ENCODE results near the gene SATL1. TPM values are rescaled to one million over a fixed set of nuclear protein-coding genes. Genes with fewer than 3 reads are reported as not detected.

Gene SATL1
- total RNA-seq, 2 experiments from 2014 or later = not detected

DNA sequence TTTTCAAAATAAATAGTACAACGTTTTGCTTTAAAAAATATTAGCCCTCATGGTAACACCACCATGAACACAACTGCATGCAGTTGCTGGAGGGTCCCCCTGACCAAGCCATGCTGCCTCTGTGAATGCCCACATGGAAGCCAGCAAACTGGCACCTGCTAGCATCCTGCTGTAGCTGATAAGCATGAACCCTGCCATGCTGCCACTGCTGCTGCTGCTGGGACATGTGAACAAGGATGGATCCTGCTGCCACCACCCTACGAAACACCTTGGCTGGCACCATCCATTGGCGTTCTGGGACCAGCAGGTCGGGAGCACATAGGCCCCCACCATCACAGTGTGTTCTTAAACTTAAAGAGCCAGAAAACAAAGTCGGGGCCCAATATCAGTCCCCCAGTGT is 83.9 kb downstream of the SATL1 start:
- no peak for DNase-seq
- no peaks in the 10 kb centered on the region for H3K4me1 Mint-ChIP-seq (ENCODE audit: low read depth)
- H3K36me3 Mint-ChIP-seq = no peaks in the 10 kb centered on the region
- intact Hi-C loops (cut with micrococcal nuclease) = no loop called here
- H3K4me3 Mint-ChIP-seq = no peak overlapping the region
- no peaks in the 10 kb centered on the region for H3K27me3 Mint-ChIP-seq
- ChIA-PET CTCF (no interaction called here), POLR2A (no interaction called here)
- H3K27ac Mint-ChIP-seq = no peak overlapping the region
- no peaks in the 10 kb centered on the region for H3K9me3 Mint-ChIP-seq

DNA sequence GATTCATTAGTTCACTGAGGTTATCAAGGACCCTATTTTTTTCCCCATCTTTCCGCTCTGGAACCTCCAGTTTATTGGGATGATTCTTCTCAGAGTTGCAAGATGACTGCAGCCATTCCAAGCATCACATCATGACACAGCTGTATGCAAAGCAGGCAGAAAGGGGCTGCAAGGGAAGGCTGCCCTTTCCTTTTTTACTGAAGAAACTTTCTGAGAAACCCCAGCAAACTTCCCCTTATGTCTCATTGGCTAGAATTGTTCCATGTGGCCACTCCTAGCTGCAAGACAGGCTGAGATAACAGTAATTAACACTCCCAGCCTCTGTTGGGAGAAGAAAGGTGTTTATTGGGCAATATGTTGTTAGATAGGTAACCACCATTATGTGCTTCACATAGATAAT is 102.6 kb downstream of the SATL1 start:
- POLR2A ChIA-PET = no interaction called here
- CTCF ChIA-PET = no interaction called here
- Mint-ChIP-seq H3K4me1 (ENCODE audit: low read depth) (no peaks in the 10 kb centered on the region), H3K36me3 (no peaks in the 10 kb centered on the region), H3K27ac (no peak overlapping the region), H3K9me3 (no peaks in the 10 kb centered on the region), H3K4me3 (no peak overlapping the region), H3K27me3 (no peaks in the 10 kb centered on the region)
- intact Hi-C loops (cut with micrococcal nuclease) = no loop called here
- no peak for DNase-seq

DNA sequence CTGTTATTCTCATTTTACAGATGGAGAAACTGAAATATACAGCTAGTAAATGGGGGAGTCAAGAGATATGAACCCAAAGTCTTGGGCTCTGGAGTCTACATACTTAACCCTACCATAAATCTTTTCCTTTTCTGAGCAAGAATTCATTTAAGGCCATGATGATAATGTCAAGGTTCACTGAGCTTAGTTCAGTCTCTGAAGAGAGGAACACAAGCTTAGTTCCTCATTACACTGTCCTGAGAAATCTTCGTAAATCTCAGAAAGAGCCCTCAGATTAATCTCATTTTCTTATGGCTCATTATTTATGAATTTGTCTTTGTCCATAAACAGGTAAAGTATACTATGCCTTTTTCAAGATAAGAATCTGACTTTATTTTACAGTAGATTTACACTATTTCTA is 104.2 kb downstream of the SATL1 start:
- no peak for DNase-seq
- Mint-ChIP-seq H3K27me3 (no peaks in the 10 kb centered on the region), H3K27ac (no peak overlapping the region), H3K4me1 (ENCODE audit: low read depth) (no peaks in the 10 kb centered on the region), H3K9me3 (no peaks in the 10 kb centered on the region), H3K4me3 (no peak overlapping the region), H3K36me3 (no peaks in the 10 kb centered on the region)
- CTCF ChIA-PET = no interaction called here
- POLR2A ChIA-PET = no interaction called here
- intact Hi-C loops (cut with micrococcal nuclease) = no loop called here

DNA sequence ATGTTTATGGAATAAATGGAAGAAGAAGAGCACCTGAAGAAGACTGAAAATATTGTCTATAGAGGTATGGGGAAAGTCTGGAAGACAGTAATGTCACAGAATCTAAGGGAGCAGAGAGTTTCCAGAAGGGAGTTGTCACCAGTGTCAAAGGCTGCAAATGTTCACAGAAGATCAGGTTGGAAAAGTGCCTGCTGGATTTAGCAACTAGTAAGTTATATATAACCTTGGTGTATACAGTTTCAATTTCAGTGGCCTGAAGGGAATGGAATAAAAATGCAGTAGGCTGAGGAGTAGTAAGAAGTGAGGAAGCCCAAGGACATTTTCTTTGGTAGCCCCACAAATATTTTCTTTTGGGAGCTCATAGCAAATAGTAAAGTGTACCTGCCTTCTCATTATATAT is 107.2 kb downstream of the SATL1 start:
- ChIA-PET POLR2A (no interaction called here), CTCF (no interaction called here)
- Mint-ChIP-seq H3K4me1 (ENCODE audit: low read depth) (no peaks in the 10 kb centered on the region), H3K27ac (no peak overlapping the region), H3K27me3 (no peaks in the 10 kb centered on the region), H3K36me3 (no peaks in the 10 kb centered on the region), H3K4me3 (no peak overlapping the region), H3K9me3 (no peaks in the 10 kb centered on the region)
- no peak for DNase-seq
- intact Hi-C loops (cut with micrococcal nuclease) = no loop called here

GRCh38 chrX:85115252-85115651 is 128.3 kb downstream of the SATL1 start:
- H3K9me3 Mint-ChIP-seq = no peaks in the 10 kb centered on the region
- H3K27ac Mint-ChIP-seq = no peak overlapping the region
- H3K36me3 Mint-ChIP-seq = no peaks in the 10 kb centered on the region
- DNase-seq = no peak
- ChIA-PET POLR2A (no interaction called here), CTCF (no interaction called here)
- peaks cover 1% of the 10 kb centered on the region for H3K27me3 Mint-ChIP-seq
- intact Hi-C loops (cut with micrococcal nuclease) = no loop called here
- H3K4me3 Mint-ChIP-seq = no peak overlapping the region
- no peaks in the 10 kb centered on the region for H3K4me1 Mint-ChIP-seq (ENCODE audit: low read depth)

GRCh38 chrX:85114776-85115175 is 128.8 kb downstream of the SATL1 start:
- H3K4me1 Mint-ChIP-seq (ENCODE audit: low read depth) = no peaks in the 10 kb centered on the region
- no peaks in the 10 kb centered on the region for H3K36me3 Mint-ChIP-seq
- no peak overlapping the region for H3K4me3 Mint-ChIP-seq
- intact Hi-C loops (cut with micrococcal nuclease) = no loop called here
- ChIA-PET CTCF (no interaction called here), POLR2A (no interaction called here)
- H3K27ac Mint-ChIP-seq = no peak overlapping the region
- H3K27me3 Mint-ChIP-seq = peaks cover 1% of the 10 kb centered on the region
- H3K9me3 Mint-ChIP-seq = no peaks in the 10 kb centered on the region
- no peak for DNase-seq

GRCh38 chrX:85114171-85114570 is 129.4 kb downstream of the SATL1 start:
- Mint-ChIP-seq H3K27ac (no peak overlapping the region), H3K27me3 (peaks cover 1% of the 10 kb centered on the region), H3K36me3 (no peaks in the 10 kb centered on the region), H3K9me3 (no peaks in the 10 kb centered on the region), H3K4me1 (ENCODE audit: low read depth) (no peaks in the 10 kb centered on the region), H3K4me3 (no peak overlapping the region)
- DNase-seq = no peak
- intact Hi-C loops (cut with micrococcal nuclease) = no loop called here
- POLR2A ChIA-PET = no interaction called here
- CTCF ChIA-PET = no interaction called here

- no peaks in the 10 kb centered on the region for H3K36me3 Mint-ChIP-seq
- intact Hi-C loops (cut with micrococcal nuclease) = no loop called here
- H3K9me3 Mint-ChIP-seq = no peaks in the 10 kb centered on the region
- ChIA-PET POLR2A (no interaction called here), CTCF (no interaction called here)
- no peak for DNase-seq
- H3K4me3 Mint-ChIP-seq = no peak overlapping the region
- H3K4me1 Mint-ChIP-seq (ENCODE audit: low read depth) = no peaks in the 10 kb centered on the region
- H3K27me3 Mint-ChIP-seq = peaks cover 1% of the 10 kb centered on the region
- H3K27ac Mint-ChIP-seq = no peak overlapping the region
Observed at GRCh38 chrX:85113746-85114145, 129.8 kb downstream of the SATL1 start.

- CTCF ChIA-PET = no interaction called here
- POLR2A ChIA-PET = no interaction called here
- Mint-ChIP-seq H3K27ac (no peak overlapping the region), H3K36me3 (no peaks in the 10 kb centered on the region), H3K27me3 (peaks cover 1% of the 10 kb centered on the region), H3K4me3 (no peak overlapping the region), H3K9me3 (no peaks in the 10 kb centered on the region), H3K4me1 (ENCODE audit: low read depth) (no peaks in the 10 kb centered on the region)
- intact Hi-C loops (cut with micrococcal nuclease) = no loop called here
- DNase-seq = no peak
Observed at GRCh38 chrX:85112293-85112692, 131.3 kb downstream of the SATL1 start.

DNA sequence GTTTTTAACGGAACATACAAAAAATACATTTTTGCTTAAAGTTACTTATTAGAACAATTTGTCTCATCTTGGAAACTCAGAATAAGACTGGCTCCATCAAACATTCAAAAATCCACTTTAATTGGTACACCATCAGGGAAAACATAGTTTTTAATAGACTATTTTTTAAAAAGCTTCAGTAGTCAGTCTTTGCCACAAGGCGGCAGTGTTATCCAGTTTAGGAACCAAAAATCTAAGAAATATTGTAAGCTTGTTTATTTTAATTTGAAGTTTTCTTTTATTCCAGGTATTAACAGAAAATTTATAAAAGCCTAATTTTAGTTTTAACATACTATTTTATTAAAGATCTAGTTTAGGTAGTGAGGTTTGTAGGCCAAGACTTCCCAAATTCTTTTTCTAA is 132.2 kb downstream of the SATL1 start:
- intact Hi-C loops (cut with micrococcal nuclease) = loop anchor here (1.0 kb wide), 1 partner anchor 433 kb away; no protein-coding TSS in a partner anchor

GRCh38 chrX:85109235-85109634 is 134.3 kb downstream of the SATL1 start:
- intact Hi-C loops (cut with micrococcal nuclease) = no loop called here
- Mint-ChIP-seq H3K4me1 (ENCODE audit: low read depth) (no peaks in the 10 kb centered on the region), H3K36me3 (no peaks in the 10 kb centered on the region), H3K27me3 (no peaks in the 10 kb centered on the region), H3K27ac (no peak overlapping the region), H3K9me3 (no peaks in the 10 kb centered on the region), H3K4me3 (no peak overlapping the region)
- DNase-seq = no peak
- ChIA-PET POLR2A (no interaction called here), CTCF (no interaction called here)

More for the DNA sequence above, 132.2 kb downstream of the SATL1 start:
- POLR2A ChIA-PET = no interaction called here
- no peak overlapping the region for H3K4me3 Mint-ChIP-seq
- DNase-seq = no peak
- CTCF ChIA-PET = interaction anchor here (0.8 to 1.2 kb wide), 3 partner anchors 9 to 1782 kb away, joined by 3 read pairs; no protein-coding TSS in a partner anchor
- no peaks in the 10 kb centered on the region for H3K4me1 Mint-ChIP-seq (ENCODE audit: low read depth)
- H3K36me3 Mint-ChIP-seq = no peaks in the 10 kb centered on the region
- no peak overlapping the region for H3K27ac Mint-ChIP-seq
- H3K9me3 Mint-ChIP-seq = no peaks in the 10 kb centered on the region
- H3K27me3 Mint-ChIP-seq = peaks cover 1% of the 10 kb centered on the region

DNA sequence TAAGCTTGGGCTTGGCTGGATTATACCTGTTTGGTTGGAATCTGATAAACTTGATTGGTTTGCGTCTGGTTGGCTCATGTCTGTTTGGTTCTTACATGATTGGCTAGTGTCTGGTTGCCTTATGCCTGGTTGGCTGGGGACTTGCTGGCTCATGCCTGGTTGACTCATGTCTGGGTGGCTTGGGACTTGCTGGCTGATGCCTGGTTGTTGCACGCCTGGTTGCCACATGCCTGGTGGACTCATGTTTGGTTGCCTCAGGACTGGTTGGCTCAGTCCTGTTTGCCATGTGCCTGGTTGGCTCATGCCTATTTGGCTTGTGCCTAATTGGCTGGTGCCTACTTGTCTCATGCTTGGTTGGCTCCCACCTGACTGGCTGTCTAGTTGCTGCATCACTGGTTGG is 135.4 kb downstream of the SATL1 start:
- intact Hi-C loops (cut with micrococcal nuclease) = no loop called here
- Mint-ChIP-seq H3K4me3 (no peak overlapping the region), H3K27ac (no peak overlapping the region), H3K4me1 (ENCODE audit: low read depth) (no peaks in the 10 kb centered on the region), H3K9me3 (no peaks in the 10 kb centered on the region), H3K36me3 (no peaks in the 10 kb centered on the region), H3K27me3 (no peaks in the 10 kb centered on the region)
- POLR2A ChIA-PET = no interaction called here
- CTCF ChIA-PET = no interaction called here
- no peak for DNase-seq

DNA sequence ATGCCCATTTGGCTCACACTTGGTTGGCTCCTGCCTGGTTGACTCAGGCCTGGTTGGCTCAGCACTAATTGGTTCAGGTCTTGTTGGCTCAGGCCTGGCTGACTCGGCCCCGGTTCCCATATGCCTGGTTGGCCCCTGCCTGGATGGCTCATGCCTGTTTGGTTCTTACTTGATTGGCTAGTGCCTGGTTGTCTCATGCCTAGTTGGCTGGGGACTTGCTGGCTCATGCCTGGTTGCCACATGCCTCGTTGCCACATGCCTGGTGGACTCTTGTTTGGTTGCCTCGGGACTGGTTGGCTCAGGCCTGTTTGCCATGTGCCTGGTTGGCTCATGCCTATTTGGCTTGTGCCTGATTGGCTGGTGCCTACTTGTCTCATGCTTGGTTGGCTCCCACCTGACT is 136.2 kb downstream of the SATL1 start:
- Mint-ChIP-seq H3K36me3 (no peaks in the 10 kb centered on the region), H3K4me3 (no peak overlapping the region), H3K4me1 (ENCODE audit: low read depth) (no peaks in the 10 kb centered on the region), H3K27me3 (no peaks in the 10 kb centered on the region), H3K9me3 (no peaks in the 10 kb centered on the region), H3K27ac (no peak overlapping the region)
- ChIA-PET POLR2A (no interaction called here), CTCF (no interaction called here)
- no peak for DNase-seq
- intact Hi-C loops (cut with micrococcal nuclease) = no loop called here

GRCh38 chrX:85089321-85089840 is 154.2 kb downstream of the SATL1 start:
- Mint-ChIP-seq H3K4me1 (ENCODE audit: low read depth) (no peaks in the 10 kb centered on the region), H3K9me3 (no peaks in the 10 kb centered on the region), H3K27ac (no peak overlapping the region), H3K4me3 (no peak overlapping the region), H3K36me3 (peaks cover 27% of the 10 kb centered on the region), H3K27me3 (no peaks in the 10 kb centered on the region)
- ChIA-PET CTCF (no interaction called here), POLR2A (no interaction called here)
- intact Hi-C loops (cut with micrococcal nuclease) = no loop called here
- no peak for DNase-seq
